Neutrophil (primary cell): ENCODE data around the gene SCGB1C2.
A peak's percentile ranks its signal among the peaks of the same experiment; 100 is the strongest.
"Not testable (repeated sequence)": the region's sequence is repeated elsewhere in the genome, so short reads cannot be mapped to it uniquely, and the experiment has no call there.

Experiments used
- H3K27ac ChIP-seq: fragments of 200-600 bp; sonication (generic); 2 replicates; pipeline ENCODE4 v1.5.1; 2016; ENCODE audit warnings: mild to moderate bottlenecking, moderate library complexity
- H3K27me3 ChIP-seq: fragments of 200-600 bp; sonication (generic); 2 replicates; pipeline ENCODE4 v1.6.0; 2016; ENCODE audit warnings: mild to moderate bottlenecking
- H3K36me3 ChIP-seq: fragments of 200-600 bp; sonication (generic); 2 replicates; pipeline ENCODE4 v1.5.1; 2017
- H3K4me1 ChIP-seq, 2 experiments: fragments of 200-600 bp in 1 of 2; sonication (generic) in 1 of 2; 1 replicate in 1 of 2; 2 replicates in 1 of 2; pipeline versions ENCODE4 v1.5.1 to v1.6.1; 2013 to 2016; ENCODE audit warnings: low read depth in 1 of 2, low read length in 1 of 2, mild to moderate bottlenecking in 1 of 2, moderate library complexity in 1 of 2; ENCODE audit not compliant: control insufficient read depth in 1 of 2, insufficient read depth in 1 of 2
- H3K4me3 ChIP-seq, 2 experiments: fragments of 200-600 bp in 1 of 2; sonication (generic) in 1 of 2; 1 replicate in 1 of 2; 2 replicates in 1 of 2; pipeline ENCODE4 v1.5.1; 2013 to 2016; ENCODE audit warnings: low read depth in 1 of 2, low read length in 1 of 2, mild to moderate bottlenecking in 1 of 2, moderate library complexity in 1 of 2
- H3K9me3 ChIP-seq: fragments of 200-600 bp; sonication (generic); 2 replicates; pipeline ENCODE4 v1.5.1; 2016
- TF ChIP-seq, protein P1 (sequence below): fragments of 200-600 bp; sonication (generic); IDR thresholded peaks from 2 replicates; pipeline ENCODE4 v1.5.1; 2016; ENCODE audit warnings: antibody characterized with exemption

The SCGB1C2 gene

DNA sequence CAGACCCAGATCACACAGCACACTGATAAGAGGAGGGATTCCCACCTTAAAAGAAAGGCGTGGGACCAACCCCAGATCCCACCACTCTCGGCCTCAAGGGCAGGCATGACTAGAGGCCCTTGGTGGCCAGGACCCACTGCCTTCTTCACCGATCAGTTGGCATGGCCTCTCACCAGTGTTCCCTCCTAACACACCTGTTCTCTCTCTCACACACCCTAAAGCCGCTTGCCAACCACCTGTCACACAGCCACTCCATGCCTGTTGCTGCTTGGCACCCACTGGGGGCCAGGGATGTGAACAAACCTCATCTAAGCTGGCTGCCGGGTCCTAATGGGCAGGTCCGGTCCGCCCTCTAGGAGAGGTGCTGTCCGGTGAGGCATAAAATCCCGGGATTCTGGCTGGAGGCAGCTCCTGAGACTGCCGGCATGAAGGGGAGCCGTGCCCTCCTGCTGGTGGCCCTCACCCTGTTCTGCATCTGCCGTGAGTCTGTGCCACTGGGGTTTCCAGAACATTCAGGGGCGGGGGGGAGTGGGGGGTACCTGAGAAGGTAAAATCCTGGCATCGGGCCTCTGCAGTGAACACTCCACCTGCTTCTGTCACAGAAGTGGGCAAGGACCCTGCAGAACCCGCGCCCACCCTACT lies at the start of gene SCGB1C2:
Gene SCGB1C2 (plus strand): TSS at position 404 of the 642 bp plus-strand sequence. CDS start 22 bp downstream, at position 426.
- H3K4me3 ChIP-seq, H3K27ac ChIP-seq: not testable (repeated sequence)

DNA sequence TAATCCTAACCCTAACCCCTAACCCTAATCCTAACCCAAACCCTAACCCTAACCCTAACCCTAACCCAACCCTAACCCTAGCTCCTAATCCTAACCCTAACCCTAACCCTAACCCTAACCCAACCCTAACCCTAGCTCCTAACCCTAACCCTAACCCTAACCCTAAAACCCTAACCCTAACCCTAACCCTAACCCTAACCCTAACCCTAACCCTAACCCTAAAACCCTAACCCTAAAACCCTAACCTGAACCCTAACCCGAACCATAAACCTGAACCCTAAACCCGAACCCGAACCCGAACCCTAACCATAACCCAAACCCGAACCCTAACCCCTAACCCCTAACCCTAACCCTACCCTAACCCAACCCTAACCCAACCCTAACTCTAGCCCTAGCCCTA lies 24.3 kb upstream of the SCGB1C2 start:
- not testable (repeated sequence) for H3K4me1 ChIP-seq, H3K36me3 ChIP-seq, H3K9me3 ChIP-seq, H3K27me3 ChIP-seq, H3K27ac ChIP-seq, H3K4me3 ChIP-seq

More for the DNA sequence above, at the start of gene SCGB1C2:
- H3K4me1 ChIP-seq, H3K27me3 ChIP-seq, H3K36me3 ChIP-seq, H3K9me3 ChIP-seq: not testable (repeated sequence)

- not testable (repeated sequence) for H3K9me3 ChIP-seq, H3K27ac ChIP-seq, H3K27me3 ChIP-seq, H3K4me1 ChIP-seq, H3K4me3 ChIP-seq, H3K36me3 ChIP-seq
- TF ChIP-seq, protein P1, sequence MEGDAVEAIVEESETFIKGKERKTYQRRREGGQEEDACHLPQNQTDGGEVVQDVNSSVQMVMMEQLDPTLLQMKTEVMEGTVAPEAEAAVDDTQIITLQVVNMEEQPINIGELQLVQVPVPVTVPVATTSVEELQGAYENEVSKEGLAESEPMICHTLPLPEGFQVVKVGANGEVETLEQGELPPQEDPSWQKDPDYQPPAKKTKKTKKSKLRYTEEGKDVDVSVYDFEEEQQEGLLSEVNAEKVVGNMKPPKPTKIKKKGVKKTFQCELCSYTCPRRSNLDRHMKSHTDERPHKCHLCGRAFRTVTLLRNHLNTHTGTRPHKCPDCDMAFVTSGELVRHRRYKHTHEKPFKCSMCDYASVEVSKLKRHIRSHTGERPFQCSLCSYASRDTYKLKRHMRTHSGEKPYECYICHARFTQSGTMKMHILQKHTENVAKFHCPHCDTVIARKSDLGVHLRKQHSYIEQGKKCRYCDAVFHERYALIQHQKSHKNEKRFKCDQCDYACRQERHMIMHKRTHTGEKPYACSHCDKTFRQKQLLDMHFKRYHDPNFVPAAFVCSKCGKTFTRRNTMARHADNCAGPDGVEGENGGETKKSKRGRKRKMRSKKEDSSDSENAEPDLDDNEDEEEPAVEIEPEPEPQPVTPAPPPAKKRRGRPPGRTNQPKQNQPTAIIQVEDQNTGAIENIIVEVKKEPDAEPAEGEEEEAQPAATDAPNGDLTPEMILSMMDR = peak; percentile 39
These were observed 18.9 kb upstream of the SCGB1C2 start for GRCh38 chr17:118339-118917.

DNA sequence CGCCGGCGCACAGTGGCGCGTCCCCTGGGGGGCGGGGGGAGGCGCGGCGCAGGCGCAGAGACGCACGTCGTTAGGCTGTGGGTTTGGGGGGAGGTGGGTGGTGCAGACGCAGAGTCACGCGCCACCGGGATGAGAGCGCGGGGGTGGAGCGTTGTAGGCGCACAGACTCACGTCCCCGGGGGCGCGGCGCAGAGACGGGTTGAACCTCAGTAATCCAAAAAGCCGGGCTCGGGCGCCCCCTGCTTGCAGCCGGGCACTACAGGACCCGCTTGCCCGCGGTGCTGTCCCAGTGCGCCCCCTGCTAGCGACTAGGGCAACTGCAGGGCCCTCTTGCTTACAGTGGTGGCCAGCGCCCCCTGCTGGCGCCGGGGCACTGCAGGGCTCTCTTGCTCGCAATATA lies 3.4 kb upstream of the SCGB1C2 start:
- H3K27me3 ChIP-seq, H3K27ac ChIP-seq, H3K4me1 ChIP-seq, H3K9me3 ChIP-seq, H3K36me3 ChIP-seq, H3K4me3 ChIP-seq: not testable (repeated sequence)

GRCh38 chr17:134332-134785 lies 3.0 kb upstream of the SCGB1C2 start:
- H3K27me3 ChIP-seq, H3K9me3 ChIP-seq, H3K4me1 ChIP-seq, H3K36me3 ChIP-seq, H3K4me3 ChIP-seq, H3K27ac ChIP-seq: not testable (repeated sequence)
- TF ChIP-seq, protein P1 = peak; percentile 60

- not testable (repeated sequence) for H3K9me3 ChIP-seq, H3K36me3 ChIP-seq, H3K27ac ChIP-seq, H3K27me3 ChIP-seq, H3K4me1 ChIP-seq, H3K4me3 ChIP-seq
These were observed 2.3 kb upstream of the SCGB1C2 start for GRCh38 chr17:135022-135421.

GRCh38 chr17:135895-136294 lies 1.5 kb upstream of the SCGB1C2 start:
- H3K36me3 ChIP-seq, H3K4me1 ChIP-seq, H3K27me3 ChIP-seq, H3K27ac ChIP-seq, H3K4me3 ChIP-seq, H3K9me3 ChIP-seq: not testable (repeated sequence)

GRCh38 chr17:136531-136930 lies 838 bp upstream of the SCGB1C2 start:
- not testable (repeated sequence) for H3K4me1 ChIP-seq, H3K27me3 ChIP-seq, H3K36me3 ChIP-seq, H3K9me3 ChIP-seq, H3K27ac ChIP-seq, H3K4me3 ChIP-seq
- TF ChIP-seq, protein P1 = peak; percentile 68

- H3K4me3 ChIP-seq, H3K9me3 ChIP-seq, H3K36me3 ChIP-seq, H3K4me1 ChIP-seq, H3K27ac ChIP-seq: not testable (repeated sequence)
- H3K27me3 ChIP-seq = peaks cover 20% of the 10 kb centered on the region
These were observed 2.2 kb downstream of the SCGB1C2 start for GRCh38 chr17:139401-140205.
